ENCODE results near the gene ALPP. TPM values are rescaled to one million over a fixed set of nuclear protein-coding genes. Genes with fewer than 3 reads are reported as not detected.

The ALPP gene
- total RNA-seq, 1 experiment from 2014 or later = 0.20 TPM

DNA sequence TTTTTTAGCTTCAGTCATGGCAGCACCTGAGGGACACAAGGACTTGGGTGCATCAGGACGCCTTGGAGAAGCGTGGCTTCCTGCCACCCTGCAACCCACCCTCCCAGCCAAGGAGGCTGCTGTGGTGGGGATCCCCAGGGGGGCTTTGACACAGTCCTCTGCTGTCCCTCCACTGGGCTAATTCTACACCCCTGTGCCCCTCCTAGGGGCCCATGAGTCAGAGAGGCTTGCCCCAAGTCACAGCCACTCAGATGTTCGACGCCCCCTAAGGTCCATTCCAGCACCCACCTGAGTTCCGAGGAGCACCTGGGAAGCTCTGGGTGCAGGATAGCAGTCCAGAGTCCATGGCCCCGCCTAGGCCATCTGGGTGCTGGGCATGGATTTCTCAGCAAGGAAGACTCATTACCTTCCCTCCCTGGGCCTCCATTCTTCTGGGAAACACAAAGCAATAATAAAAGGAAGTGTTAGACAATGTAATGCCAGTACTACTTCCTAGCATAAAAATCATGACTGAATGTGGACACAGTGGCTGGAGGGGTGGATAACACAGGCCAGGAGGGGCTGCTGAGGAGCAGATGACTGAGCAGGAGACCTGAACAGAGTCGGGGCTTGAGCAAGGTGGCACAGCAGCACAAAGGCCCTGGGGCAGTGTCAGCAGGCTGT is 31.8 kb downstream of the ALPP start:
- Histone ChIP-seq H3K27me3 (ENCODE audit: insufficient read depth, low read length) (no peaks in the 10 kb centered on the region), H3K27ac (ENCODE audit: insufficient read length, low read depth, low read length) (no peak overlapping the region), H3K4me2 (ENCODE audit: insufficient read depth, insufficient read length, low read length) (no peak overlapping the region), H4K5ac (ENCODE audit: insufficient read length, low read depth, low read length) (no peak overlapping the region), H3K14ac (ENCODE audit: insufficient read depth, low read length) (no peak overlapping the region; the same call in 1 of the 2 replicates), H2BK20ac (ENCODE audit: low read depth, low read length, poor library complexity, severe bottlenecking) (no peak overlapping the region), H3K4me1 (ENCODE audit: insufficient read depth, low read length) (no peaks in the 10 kb centered on the region), H3T11ph (ENCODE audit: low read length) (no peak overlapping the region), H2AK5ac (ENCODE audit: insufficient read length, low read length) (no peak overlapping the region), H2BK120ac (ENCODE audit: low read depth, low read length, poor library complexity, severe bottlenecking) (no peak overlapping the region), H2AFZ (ENCODE audit: low read length) (no peak overlapping the region), H4K20me1 (ENCODE audit: control insufficient read depth, insufficient read depth, insufficient read length) (no peaks in the 10 kb centered on the region), H3K23me2 (ENCODE audit: insufficient read length, low read depth, low read length, poor library complexity, severe bottlenecking) (no peaks in the 10 kb centered on the region), H3K9me3 (ENCODE audit: control insufficient read depth, low read depth, low read length) (no peaks in the 10 kb centered on the region), H4K8ac (replicated peaks; ENCODE audit: insufficient read length, low read depth, low read length) (no peak overlapping the region), H2BK12ac (ENCODE audit: insufficient read length, low read depth, low read length) (no peak overlapping the region), H3K18ac (ENCODE audit: insufficient read length, low read depth, low read length) (no peak overlapping the region), H3K56ac (ENCODE audit: insufficient read length, low read depth, low read length) (no peak overlapping the region), H3K9ac (ENCODE audit: extremely low read depth, insufficient read length, low read length) (no peak overlapping the region), H3K79me1 (ENCODE audit: insufficient read depth, low read depth, low read length, poor library complexity, severe bottlenecking) (no peaks in the 10 kb centered on the region), H3K79me2 (ENCODE audit: insufficient read depth, low read length) (no peaks in the 10 kb centered on the region), H3K23ac (ENCODE audit: insufficient read length, low read depth, low read length) (no peak overlapping the region), H2BK5ac (ENCODE audit: insufficient read length, low read length) (no peak overlapping the region), H2BK15ac (ENCODE audit: low read depth, low read length) (no peak overlapping the region), H3K4ac (ENCODE audit: low read depth, low read length) (no peak overlapping the region), H4K91ac (ENCODE audit: insufficient read length, low read depth, low read length) (no peak overlapping the region)
- Mint-ChIP-seq H3K27me3 (ENCODE audit: low read depth) (peaks cover 5% of the 10 kb centered on the region), H3K9me3 (no peaks in the 10 kb centered on the region), H3K36me3 (ENCODE audit: insufficient read depth in 1 of 3, low read depth in 3 of 3) (peaks cover 0 to 75% (median 10%) of the 10 kb centered on the region in 3 experiments; a peak in 5 of 7 replicates), H3K4me3 (no peak overlapping the region), H3K4me1 (peaks cover 8 to 15% of the 10 kb centered on the region in 2 experiments), H3K27ac (no peak overlapping the region)
- TF ChIP-seq, protein P1, sequence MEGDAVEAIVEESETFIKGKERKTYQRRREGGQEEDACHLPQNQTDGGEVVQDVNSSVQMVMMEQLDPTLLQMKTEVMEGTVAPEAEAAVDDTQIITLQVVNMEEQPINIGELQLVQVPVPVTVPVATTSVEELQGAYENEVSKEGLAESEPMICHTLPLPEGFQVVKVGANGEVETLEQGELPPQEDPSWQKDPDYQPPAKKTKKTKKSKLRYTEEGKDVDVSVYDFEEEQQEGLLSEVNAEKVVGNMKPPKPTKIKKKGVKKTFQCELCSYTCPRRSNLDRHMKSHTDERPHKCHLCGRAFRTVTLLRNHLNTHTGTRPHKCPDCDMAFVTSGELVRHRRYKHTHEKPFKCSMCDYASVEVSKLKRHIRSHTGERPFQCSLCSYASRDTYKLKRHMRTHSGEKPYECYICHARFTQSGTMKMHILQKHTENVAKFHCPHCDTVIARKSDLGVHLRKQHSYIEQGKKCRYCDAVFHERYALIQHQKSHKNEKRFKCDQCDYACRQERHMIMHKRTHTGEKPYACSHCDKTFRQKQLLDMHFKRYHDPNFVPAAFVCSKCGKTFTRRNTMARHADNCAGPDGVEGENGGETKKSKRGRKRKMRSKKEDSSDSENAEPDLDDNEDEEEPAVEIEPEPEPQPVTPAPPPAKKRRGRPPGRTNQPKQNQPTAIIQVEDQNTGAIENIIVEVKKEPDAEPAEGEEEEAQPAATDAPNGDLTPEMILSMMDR (conservative IDR thresholded peaks at IDR 0.05) = no peak
- WGBS (ENCODE audit: extremely low coverage, insufficient read length, low lambda C conversion rate) = no CpG with 5 or more reads among the region's 7 CpGs
- no peak for DNase-seq

All from H9 (cell line).